ENCODE results near the gene SLC28A2.

- TF ChIP-seq CTCF (IDR thresholded peaks at IDR 0.05) (no peak), POLR2A (IDR thresholded peaks at IDR 0.05) (no peak)
Observed at GRCh38 chr15:45251888-45252287, at the start of gene SLC28A2.
